IPS-18a (cell line): Measurements from ENCODE around the gene METAP1.
"Not testable (repeated sequence)": the region's sequence is repeated elsewhere in the genome, so short reads cannot be mapped to it uniquely, and the experiment has no call there.

Experiments used
- H3K27ac ChIP-seq: one replicate; pipeline ENCODE4 v1.5.1; 2013; ENCODE audit warnings: low read length
- H3K27me3 ChIP-seq: one replicate; pipeline ENCODE4 v1.6.1; 2013; ENCODE audit warnings: mild to moderate bottlenecking, low read length; ENCODE audit not compliant: control insufficient read depth, insufficient read depth
- H3K36me3 ChIP-seq: one replicate; pipeline ENCODE4 v1.6.1; 2013; ENCODE audit warnings: low read depth, low read length; ENCODE audit not compliant: control insufficient read depth
- H3K4me1 ChIP-seq: one replicate; pipeline ENCODE4 v1.6.1; 2013; ENCODE audit warnings: low read depth, low read length; ENCODE audit not compliant: control insufficient read depth
- H3K4me3 ChIP-seq: one replicate; pipeline ENCODE4 v1.5.1; 2013; ENCODE audit warnings: low read length
- H3K9ac ChIP-seq: one replicate; pipeline ENCODE4 v1.6.1; 2013; ENCODE audit warnings: mild to moderate bottlenecking, low read length, moderate library complexity
- H3K9me3 ChIP-seq: one replicate; pipeline ENCODE4 v1.6.1; 2013; ENCODE audit warnings: low read depth, low read length; ENCODE audit not compliant: control insufficient read depth

METAP1 gene

DNA sequence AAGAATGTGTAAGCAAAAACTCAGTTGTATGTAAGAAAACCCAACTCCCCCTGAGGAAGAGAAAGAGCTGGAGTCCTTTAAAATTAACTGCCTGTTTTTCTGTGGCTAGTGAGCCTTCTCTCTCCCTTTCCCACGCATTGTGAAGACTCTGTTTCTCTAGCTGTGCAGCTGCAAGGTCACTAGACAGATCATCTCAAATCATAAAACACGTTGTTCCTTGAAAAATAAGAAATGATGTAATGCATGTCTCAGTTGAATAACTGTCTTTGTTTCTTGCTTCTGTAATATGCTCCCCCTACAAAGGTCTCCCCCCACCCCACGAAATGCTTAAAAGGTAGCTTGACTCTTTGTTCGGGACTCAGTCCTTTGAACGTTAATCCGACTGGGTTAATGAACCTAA is 85.3 kb downstream of the METAP1 start:
- peaks cover 95% of the 10 kb centered on the region for H3K36me3 ChIP-seq
- not testable (repeated sequence) for H3K27me3 ChIP-seq, H3K9ac ChIP-seq, H3K27ac ChIP-seq, H3K4me1 ChIP-seq, H3K9me3 ChIP-seq, H3K4me3 ChIP-seq

- peaks cover 3% of the 10 kb centered on the region for H3K4me1 ChIP-seq
- peaks cover 83% of the 10 kb centered on the region for H3K36me3 ChIP-seq
- H3K9me3 ChIP-seq = no peaks in the 10 kb centered on the region
Measured at GRCh38 chr4:99082192-99082591, 86.7 kb downstream of the METAP1 start.

DNA sequence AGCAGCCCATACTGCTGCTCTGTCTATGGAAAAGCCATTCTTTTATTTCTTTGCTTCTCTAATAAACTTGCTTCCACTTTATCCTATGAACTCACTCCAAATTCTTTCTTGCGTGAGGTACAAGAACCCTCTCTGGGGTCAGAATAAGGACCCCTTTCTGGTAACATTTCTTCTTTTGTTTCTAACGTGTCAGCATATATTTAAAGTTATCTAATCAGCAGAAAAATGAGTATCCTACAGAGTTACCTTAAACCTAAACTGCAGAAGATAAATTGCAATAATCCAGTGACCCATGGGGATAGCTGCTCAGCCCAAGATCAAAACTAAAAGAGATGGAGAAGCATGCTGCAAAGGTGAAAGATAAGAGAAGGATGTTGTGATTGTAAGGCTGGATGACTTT is 89.1 kb downstream of the METAP1 start:
- H3K9ac ChIP-seq = no peak overlapping the region
- H3K9me3 ChIP-seq = no peaks in the 10 kb centered on the region
- no peak overlapping the region for H3K27ac ChIP-seq
- peaks cover 61% of the 10 kb centered on the region for H3K36me3 ChIP-seq
- no peak overlapping the region for H3K4me3 ChIP-seq
- H3K4me1 ChIP-seq = peaks cover 3% of the 10 kb centered on the region
- H3K27me3 ChIP-seq = no peaks in the 10 kb centered on the region

More at GRCh38 chr4:99082192-99082591, 86.7 kb downstream of the METAP1 start:
- Histone ChIP-seq H3K27me3 (no peaks in the 10 kb centered on the region), H3K9ac (no peak overlapping the region), H3K27ac (no peak overlapping the region), H3K4me3 (no peak overlapping the region)

- no peaks in the 10 kb centered on the region for H3K9me3 ChIP-seq
- no peaks in the 10 kb centered on the region for H3K27me3 ChIP-seq
- H3K36me3 ChIP-seq = peaks cover 27% of the 10 kb centered on the region
- H3K4me1 ChIP-seq = peaks cover 17% of the 10 kb centered on the region
- peak overlapping the region; percentile 83 for H3K27ac ChIP-seq
- peak overlapping the region; percentile 81 for H3K9ac ChIP-seq
- H3K4me3 ChIP-seq = peak overlapping the region; percentile 78
Measured at GRCh38 chr4:99088023-99088449, 92.5 kb downstream of the METAP1 start.

- H3K27ac ChIP-seq = peak within 1 kb of the TSS; percentile 83
- peaks cover 20% of the 10 kb centered on the region for H3K36me3 ChIP-seq
- H3K4me1 ChIP-seq = peaks cover 17% of the 10 kb centered on the region
- no peaks in the 10 kb centered on the region for H3K9me3 ChIP-seq
- H3K9ac ChIP-seq = peak within 1 kb of the TSS; percentile 81
- H3K27me3 ChIP-seq = no peaks in the 10 kb centered on the region
- peak within 1 kb of the TSS; percentile 78 for H3K4me3 ChIP-seq
Measured at GRCh38 chr4:99088481-99089365, 93.2 kb downstream of the METAP1 start, which contains the start of gene ADH5. Gene ADH5 (minus strand): TSS chr4:99088788. CDS start chr4:99088700, 88 bp downstream.

DNA sequence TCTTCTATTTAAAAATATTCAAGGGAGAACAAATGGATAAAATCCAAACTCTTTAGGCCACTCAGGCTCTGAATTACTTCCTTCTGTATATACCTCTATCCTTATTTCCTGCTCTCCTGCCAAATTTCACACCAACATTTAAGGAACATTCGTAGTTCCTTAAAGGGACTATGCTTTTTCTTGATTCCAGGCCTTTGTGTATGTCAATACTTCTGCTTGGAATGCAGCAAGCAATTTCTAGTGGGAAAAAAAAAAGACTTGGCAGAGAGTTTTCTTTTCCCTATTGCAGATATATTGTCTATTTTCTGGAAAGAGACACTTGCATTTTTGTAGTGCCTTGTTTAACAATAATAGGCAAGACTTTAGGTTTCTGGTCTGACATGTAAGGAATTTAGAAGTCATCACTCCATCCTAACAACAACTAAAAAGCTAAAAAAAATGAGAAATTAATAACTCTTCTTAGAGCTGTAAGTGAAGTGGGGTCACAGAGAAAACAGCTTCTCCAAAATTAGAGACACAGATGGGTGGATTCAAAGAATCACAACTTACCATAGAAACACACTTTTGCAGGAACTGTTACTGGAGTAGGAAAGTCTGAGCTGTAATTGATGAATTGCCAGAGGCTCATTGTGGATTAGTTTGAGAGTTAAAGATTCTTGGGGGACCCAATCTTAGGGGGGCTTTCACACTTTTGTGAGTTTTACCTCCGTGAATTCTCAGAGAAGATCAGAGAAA is 95.1 kb downstream of the METAP1 start:
- peak overlapping the region; percentile 7 for H3K4me3 ChIP-seq
- no peak overlapping the region for H3K27ac ChIP-seq
- no peak overlapping the region for H3K9ac ChIP-seq

DNA sequence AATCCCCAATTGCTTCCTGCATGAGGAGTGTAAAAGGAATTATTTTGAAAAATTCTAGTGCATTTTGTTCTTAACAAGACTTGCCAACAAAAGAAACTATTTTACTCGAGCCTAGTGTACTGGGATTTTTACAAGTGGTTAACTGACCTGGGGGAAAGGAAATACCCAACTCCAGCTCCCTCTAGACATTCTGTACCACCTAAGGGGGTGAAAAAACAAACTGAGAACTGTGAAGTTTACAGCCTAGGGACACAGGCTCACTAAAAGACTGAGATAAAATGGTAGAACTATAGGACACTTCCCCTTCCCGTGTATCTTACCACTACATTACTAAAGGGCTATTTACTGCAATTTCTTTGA is 95.7 kb downstream of the METAP1 start:
- no peaks in the 10 kb centered on the region for H3K27me3 ChIP-seq
- H3K4me3 ChIP-seq = peak overlapping the region; percentile 7
- peaks cover 17% of the 10 kb centered on the region for H3K4me1 ChIP-seq
- H3K27ac ChIP-seq = no peak overlapping the region
- no peaks in the 10 kb centered on the region for H3K9me3 ChIP-seq
- no peaks in the 10 kb centered on the region for H3K36me3 ChIP-seq
- no peak overlapping the region for H3K9ac ChIP-seq

More for the DNA sequence above, 95.1 kb downstream of the METAP1 start:
- Histone ChIP-seq H3K27me3 (no peaks in the 10 kb centered on the region), H3K4me1 (peaks cover 17% of the 10 kb centered on the region), H3K36me3 (peaks cover under 1% of the 10 kb centered on the region), H3K9me3 (no peaks in the 10 kb centered on the region)

DNA sequence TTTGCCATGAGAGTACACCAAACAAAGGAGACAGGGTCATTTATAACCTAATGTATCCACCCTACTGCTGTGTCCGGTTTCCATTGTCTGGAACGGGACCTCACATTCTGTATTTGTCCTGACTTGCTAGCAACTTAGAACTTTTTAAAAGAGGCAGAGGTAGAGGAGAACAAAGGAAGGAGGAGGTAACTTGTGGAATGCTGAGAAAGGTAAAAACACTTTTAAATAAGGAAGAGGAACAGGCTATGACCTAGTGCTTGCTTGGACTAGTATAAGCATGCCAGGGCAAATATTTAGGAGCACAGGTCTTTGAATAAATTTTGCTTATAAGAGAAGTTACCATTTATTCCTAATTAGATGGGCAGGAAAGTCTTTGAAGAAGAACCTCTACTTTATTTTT is 96.3 kb downstream of the METAP1 start:
- H3K9me3 ChIP-seq, H3K36me3 ChIP-seq, H3K27me3 ChIP-seq, H3K9ac ChIP-seq, H3K4me3 ChIP-seq, H3K27ac ChIP-seq: not testable (repeated sequence)
- peaks cover 14% of the 10 kb centered on the region for H3K4me1 ChIP-seq

DNA sequence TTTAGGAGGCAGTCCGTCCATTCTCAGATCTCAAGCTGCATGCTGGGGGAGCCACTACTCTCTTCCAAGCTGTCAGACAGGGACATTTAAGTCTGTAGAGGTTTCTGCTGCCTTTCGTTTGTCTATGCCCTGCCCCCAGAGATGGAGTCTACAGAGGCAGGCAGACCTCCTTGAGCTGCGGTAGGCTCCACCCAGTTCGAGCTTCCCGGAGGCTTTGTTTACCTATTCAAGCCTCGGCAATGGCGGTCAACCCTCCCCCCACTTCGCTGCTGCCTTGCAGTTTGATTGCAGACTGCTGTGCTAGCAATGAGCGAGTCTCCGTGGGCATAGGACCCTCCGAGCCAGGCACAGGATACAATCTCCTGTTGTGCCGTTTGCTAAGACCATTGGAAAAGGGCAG is 103.8 kb downstream of the METAP1 start:
- Histone ChIP-seq H3K4me3 (no peak overlapping the region), H3K9ac (no peak overlapping the region), H3K4me1 (no peaks in the 10 kb centered on the region)

GRCh38 chr4:99099814-99100213 is 104.3 kb downstream of the METAP1 start:
- H3K36me3 ChIP-seq, H3K27me3 ChIP-seq, H3K4me1 ChIP-seq, H3K9me3 ChIP-seq, H3K27ac ChIP-seq, H3K4me3 ChIP-seq, H3K9ac ChIP-seq: not testable (repeated sequence)

More for the DNA sequence above, 103.8 kb downstream of the METAP1 start:
- H3K36me3 ChIP-seq = no peaks in the 10 kb centered on the region
- H3K27me3 ChIP-seq = no peaks in the 10 kb centered on the region
- no peaks in the 10 kb centered on the region for H3K9me3 ChIP-seq
- no peak overlapping the region for H3K27ac ChIP-seq

- Histone ChIP-seq H3K9me3 (no peaks in the 10 kb centered on the region), H3K4me3 (no peak overlapping the region), H3K27me3 (no peaks in the 10 kb centered on the region), H3K27ac (no peak overlapping the region), H3K9ac (no peak overlapping the region), H3K36me3 (no peaks in the 10 kb centered on the region), H3K4me1 (no peaks in the 10 kb centered on the region)
Measured at GRCh38 chr4:99100876-99101275, 105.4 kb downstream of the METAP1 start.
